ENCODE measurements around the gene CCL14.

DNA sequence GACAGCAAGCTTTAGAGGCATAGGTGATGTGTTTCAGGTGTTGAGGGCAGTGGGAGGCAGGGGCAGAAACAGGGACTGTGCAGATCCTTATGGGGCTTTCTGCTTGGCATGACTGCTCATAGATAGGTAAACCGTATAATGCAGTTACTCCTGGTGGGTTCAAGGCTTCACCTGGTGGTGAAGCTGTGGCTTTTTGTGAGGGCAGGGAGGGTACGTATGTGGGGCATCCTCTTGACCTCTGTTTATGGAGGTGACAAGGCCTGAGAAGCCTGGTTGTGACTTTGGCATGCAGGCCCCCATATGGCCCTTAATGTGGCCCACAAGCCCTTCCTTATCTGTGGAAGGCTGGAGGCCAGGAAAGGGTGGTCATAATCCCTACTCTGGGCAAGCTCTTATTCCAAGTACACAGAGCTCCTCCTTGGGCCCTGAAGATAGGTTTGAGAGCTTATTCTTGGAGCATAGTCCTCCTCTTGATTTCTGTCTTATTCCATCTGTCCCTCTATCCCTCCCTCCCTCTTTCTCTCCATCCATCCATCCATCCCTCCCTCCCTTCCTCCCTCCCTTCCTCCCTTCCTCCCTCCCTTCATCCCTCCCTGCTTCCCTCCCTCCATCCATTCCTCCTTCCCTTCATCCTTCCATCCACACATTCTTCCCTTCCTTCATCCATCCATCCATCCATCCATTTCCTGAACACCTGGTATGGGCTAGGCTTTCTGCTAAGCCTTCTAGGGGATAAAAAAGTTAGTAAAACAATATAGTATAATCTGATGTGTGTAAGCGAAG, 3.9 kb downstream of the CCL14 start:
- TF ChIP-seq, protein P1, sequence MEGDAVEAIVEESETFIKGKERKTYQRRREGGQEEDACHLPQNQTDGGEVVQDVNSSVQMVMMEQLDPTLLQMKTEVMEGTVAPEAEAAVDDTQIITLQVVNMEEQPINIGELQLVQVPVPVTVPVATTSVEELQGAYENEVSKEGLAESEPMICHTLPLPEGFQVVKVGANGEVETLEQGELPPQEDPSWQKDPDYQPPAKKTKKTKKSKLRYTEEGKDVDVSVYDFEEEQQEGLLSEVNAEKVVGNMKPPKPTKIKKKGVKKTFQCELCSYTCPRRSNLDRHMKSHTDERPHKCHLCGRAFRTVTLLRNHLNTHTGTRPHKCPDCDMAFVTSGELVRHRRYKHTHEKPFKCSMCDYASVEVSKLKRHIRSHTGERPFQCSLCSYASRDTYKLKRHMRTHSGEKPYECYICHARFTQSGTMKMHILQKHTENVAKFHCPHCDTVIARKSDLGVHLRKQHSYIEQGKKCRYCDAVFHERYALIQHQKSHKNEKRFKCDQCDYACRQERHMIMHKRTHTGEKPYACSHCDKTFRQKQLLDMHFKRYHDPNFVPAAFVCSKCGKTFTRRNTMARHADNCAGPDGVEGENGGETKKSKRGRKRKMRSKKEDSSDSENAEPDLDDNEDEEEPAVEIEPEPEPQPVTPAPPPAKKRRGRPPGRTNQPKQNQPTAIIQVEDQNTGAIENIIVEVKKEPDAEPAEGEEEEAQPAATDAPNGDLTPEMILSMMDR (IDR thresholded peaks at IDR 0.05; ENCODE audit: low read depth, low read length, poor library complexity, severe bottlenecking): no peak
- no peak for TF ChIP-seq EZH2phosphoT487 (IDR thresholded peaks at IDR 0.05; ENCODE audit: borderline replicate concordance, low read length)

Measured in DOHH2 (cell line).